Measurements from ENCODE around the gene PKD1.

Gene PKD1

DNA sequence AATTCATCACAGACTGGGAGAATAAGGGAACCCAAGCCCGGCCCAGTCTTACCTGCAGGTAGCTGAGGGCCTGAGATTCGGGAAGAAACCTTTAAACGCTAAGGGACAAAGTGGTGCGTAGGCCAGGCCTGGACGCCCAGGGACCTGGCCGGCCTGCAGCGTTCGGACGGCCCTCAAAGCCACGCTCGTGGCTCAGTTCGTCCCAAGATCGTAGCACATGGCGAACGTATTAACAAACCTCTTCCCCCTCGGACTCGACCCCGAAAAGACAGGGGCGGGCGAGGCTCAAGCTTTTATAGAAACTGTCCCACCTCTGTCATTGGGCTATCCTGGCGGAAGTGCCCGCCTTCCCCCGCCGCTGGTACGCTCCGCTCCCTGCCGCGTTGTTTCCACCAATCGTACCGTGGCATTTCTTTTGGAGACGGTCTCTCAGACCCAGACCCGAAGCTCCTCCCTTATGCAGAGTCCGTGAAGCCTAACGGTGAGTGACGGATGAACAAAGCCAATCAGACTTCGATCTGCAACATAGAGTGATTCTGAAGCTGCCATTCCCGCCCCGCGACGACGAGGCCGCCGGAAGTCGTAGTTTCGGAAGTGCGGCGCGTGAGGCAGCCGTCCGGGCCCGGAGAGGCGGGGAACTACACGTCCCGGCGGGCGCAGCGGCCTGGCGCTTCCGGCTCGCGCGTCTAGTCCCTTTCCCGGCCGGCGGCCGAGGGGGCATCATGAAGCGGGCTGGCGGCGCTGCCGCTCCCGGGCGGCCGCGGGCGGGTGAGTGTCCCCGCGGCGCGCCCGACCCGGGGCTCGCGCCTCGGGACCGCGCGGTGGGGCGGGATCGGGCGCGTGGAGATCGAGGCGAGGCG lies 19.6 kb upstream of the PKD1 start, which contains the start of gene TRAF7 (continued):
- TF ChIP-seq ZFP69B (tag by site-specific recombination; IDR thresholded peaks at IDR 0.05) (0 out of 2 replicates have a peak, but pooled peaks have one; percentile 43), REPIN1 (tag by site-specific recombination; IDR thresholded peaks at IDR 0.05; ENCODE audit: low read depth) (0 out of 2 replicates have a peak, but pooled peaks have one; percentile 60), ZNF155 (tag by site-specific recombination; IDR thresholded peaks at IDR 0.05) (no peak), EGR2 (tag by site-specific recombination; IDR thresholded peaks at IDR 0.05; ENCODE audit: low read depth) (no peak), KLF7 (tag by site-specific recombination; IDR thresholded peaks at IDR 0.05; ENCODE audit: borderline replicate concordance) (no peak), ZNF404 (tag by site-specific recombination; IDR thresholded peaks at IDR 0.05) (no peak), ZNF10 (tag by site-specific recombination; IDR thresholded peaks at IDR 0.05) (0 out of 2 replicates have a peak, but pooled peaks have one; percentile 32), ZBTB48 (tag by site-specific recombination; IDR thresholded peaks at IDR 0.05) (peak; percentile 41), ZNF561 (tag by site-specific recombination; IDR thresholded peaks at IDR 0.05; ENCODE audit: borderline replicate concordance) (0 out of 2 replicates have a peak, but pooled peaks have one; percentile 14), ZNF792 (tag by site-specific recombination; IDR thresholded peaks at IDR 0.05) (no peak), ZNF214 (tag by site-specific recombination; IDR thresholded peaks at IDR 0.05; ENCODE audit: borderline replicate concordance) (no peak), ZBTB17 (tag by site-specific recombination; IDR thresholded peaks at IDR 0.05) (peak; percentile 53), ZNF530 (tag by site-specific recombination; IDR thresholded peaks at IDR 0.05; ENCODE audit: low read depth) (no peak), ZNF37A (tag by site-specific recombination; IDR thresholded peaks at IDR 0.05) (no peak), ZNF621 (tag by site-specific recombination; IDR thresholded peaks at IDR 0.05) (no peak), ZNF184 (tag by site-specific recombination; IDR thresholded peaks at IDR 0.05) (0 out of 2 replicates have a peak, but pooled peaks have one; percentile 21), ZNF600 (tag by site-specific recombination; IDR thresholded peaks at IDR 0.05) (no peak), KLF8 (tag by site-specific recombination; IDR thresholded peaks at IDR 0.05) (peak; percentile 58; the same call in 1 of the 2 replicates), ZNF140 (tag by site-specific recombination; IDR thresholded peaks at IDR 0.05) (no peak), SP2 (tag by site-specific recombination; IDR thresholded peaks at IDR 0.05) (peak; percentile 99), ZFP41 (tag by site-specific recombination; IDR thresholded peaks at IDR 0.05; ENCODE audit: borderline replicate concordance) (0 out of 2 replicates have a peak, but pooled peaks have one; percentile 15), ZNF133 (tag by site-specific recombination; IDR thresholded peaks at IDR 0.05) (no peak), GLI4 (tag by site-specific recombination; IDR thresholded peaks at IDR 0.05) (no peak), ZNF501 (tag by site-specific recombination; IDR thresholded peaks at IDR 0.05) (no peak; the same call in 1 of the 2 replicates), YY2 (tag by site-specific recombination; IDR thresholded peaks at IDR 0.05) (0 out of 2 replicates have a peak, but pooled peaks have one; percentile 47)
- TF ChIP-seq, protein P1, sequence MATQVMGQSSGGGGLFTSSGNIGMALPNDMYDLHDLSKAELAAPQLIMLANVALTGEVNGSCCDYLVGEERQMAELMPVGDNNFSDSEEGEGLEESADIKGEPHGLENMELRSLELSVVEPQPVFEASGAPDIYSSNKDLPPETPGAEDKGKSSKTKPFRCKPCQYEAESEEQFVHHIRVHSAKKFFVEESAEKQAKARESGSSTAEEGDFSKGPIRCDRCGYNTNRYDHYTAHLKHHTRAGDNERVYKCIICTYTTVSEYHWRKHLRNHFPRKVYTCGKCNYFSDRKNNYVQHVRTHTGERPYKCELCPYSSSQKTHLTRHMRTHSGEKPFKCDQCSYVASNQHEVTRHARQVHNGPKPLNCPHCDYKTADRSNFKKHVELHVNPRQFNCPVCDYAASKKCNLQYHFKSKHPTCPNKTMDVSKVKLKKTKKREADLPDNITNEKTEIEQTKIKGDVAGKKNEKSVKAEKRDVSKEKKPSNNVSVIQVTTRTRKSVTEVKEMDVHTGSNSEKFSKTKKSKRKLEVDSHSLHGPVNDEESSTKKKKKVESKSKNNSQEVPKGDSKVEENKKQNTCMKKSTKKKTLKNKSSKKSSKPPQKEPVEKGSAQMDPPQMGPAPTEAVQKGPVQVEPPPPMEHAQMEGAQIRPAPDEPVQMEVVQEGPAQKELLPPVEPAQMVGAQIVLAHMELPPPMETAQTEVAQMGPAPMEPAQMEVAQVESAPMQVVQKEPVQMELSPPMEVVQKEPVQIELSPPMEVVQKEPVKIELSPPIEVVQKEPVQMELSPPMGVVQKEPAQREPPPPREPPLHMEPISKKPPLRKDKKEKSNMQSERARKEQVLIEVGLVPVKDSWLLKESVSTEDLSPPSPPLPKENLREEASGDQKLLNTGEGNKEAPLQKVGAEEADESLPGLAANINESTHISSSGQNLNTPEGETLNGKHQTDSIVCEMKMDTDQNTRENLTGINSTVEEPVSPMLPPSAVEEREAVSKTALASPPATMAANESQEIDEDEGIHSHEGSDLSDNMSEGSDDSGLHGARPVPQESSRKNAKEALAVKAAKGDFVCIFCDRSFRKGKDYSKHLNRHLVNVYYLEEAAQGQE (tag by site-specific recombination; IDR thresholded peaks at IDR 0.05) = peak; percentile 0; the same call in 1 of the 2 replicates
- TF ChIP-seq, protein P2, sequence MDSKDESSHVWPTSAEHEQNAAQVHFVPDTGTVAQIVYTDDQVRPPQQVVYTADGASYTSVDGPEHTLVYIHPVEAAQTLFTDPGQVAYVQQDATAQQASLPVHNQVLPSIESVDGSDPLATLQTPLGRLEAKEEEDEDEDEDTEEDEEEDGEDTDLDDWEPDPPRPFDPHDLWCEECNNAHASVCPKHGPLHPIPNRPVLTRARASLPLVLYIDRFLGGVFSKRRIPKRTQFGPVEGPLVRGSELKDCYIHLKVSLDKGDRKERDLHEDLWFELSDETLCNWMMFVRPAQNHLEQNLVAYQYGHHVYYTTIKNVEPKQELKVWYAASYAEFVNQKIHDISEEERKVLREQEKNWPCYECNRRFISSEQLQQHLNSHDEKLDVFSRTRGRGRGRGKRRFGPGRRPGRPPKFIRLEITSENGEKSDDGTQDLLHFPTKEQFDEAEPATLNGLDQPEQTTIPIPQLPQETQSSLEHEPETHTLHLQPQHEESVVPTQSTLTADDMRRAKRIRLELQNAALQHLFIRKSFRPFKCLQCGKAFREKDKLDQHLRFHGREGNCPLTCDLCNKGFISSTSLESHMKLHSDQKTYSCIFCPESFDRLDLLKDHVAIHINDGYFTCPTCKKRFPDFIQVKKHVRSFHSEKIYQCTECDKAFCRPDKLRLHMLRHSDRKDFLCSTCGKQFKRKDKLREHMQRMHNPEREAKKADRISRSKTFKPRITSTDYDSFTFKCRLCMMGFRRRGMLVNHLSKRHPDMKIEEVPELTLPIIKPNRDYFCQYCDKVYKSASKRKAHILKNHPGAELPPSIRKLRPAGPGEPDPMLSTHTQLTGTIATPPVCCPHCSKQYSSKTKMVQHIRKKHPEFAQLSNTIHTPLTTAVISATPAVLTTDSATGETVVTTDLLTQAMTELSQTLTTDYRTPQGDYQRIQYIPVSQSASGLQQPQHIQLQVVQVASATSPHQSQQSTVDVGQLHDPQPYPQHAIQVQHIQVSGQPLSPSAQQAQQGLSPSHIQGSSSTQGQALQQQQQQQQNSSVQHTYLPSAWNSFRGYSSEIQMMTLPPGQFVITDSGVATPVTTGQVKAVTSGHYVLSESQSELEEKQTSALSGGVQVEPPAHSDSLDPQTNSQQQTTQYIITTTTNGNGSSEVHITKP (tag by site-specific recombination; IDR thresholded peaks at IDR 0.05) = peak; percentile 86
- TF ChIP-seq, protein P3, sequence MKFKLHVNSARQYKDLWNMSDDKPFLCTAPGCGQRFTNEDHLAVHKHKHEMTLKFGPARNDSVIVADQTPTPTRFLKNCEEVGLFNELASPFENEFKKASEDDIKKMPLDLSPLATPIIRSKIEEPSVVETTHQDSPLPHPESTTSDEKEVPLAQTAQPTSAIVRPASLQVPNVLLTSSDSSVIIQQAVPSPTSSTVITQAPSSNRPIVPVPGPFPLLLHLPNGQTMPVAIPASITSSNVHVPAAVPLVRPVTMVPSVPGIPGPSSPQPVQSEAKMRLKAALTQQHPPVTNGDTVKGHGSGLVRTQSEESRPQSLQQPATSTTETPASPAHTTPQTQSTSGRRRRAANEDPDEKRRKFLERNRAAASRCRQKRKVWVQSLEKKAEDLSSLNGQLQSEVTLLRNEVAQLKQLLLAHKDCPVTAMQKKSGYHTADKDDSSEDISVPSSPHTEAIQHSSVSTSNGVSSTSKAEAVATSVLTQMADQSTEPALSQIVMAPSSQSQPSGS (tag by site-specific recombination; IDR thresholded peaks at IDR 0.05; ENCODE audit: low read depth) = no peak
- TF ChIP-seq, protein P4, sequence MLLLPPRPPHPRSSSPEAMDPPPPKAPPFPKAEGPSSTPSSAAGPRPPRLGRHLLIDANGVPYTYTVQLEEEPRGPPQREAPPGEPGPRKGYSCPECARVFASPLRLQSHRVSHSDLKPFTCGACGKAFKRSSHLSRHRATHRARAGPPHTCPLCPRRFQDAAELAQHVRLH (tag by site-specific recombination; IDR thresholded peaks at IDR 0.05) = peak; percentile 71; the same call in 1 of the 2 replicates
